MM.1S (cell line): ENCODE measurements around the gene IMMP2L.

ENCODE experiments used
- CTCF ChIP-seq: fragments of 300-600 bp; sonication (generic); IDR thresholded peaks from 2 replicates; pipeline ENCODE4 v1.5.1; 2016; ENCODE audit warnings: antibody characterized with exemption, low read length, mixed read lengths
- EZH2 ChIP-seq: fragments of 300-600 bp; sonication (generic); optimal IDR thresholded peaks from 2 replicates; pipeline ENCODE3; 2017; ENCODE audit warnings: low read depth, mild to moderate bottlenecking, antibody characterized with exemption, low read length, mixed read lengths
- EZH2phosphoT487 ChIP-seq: fragments of 300-600 bp; sonication (generic); IDR thresholded peaks from 2 replicates; pipeline ENCODE4 v1.6.1; 2018; ENCODE audit warnings: antibody characterized with exemption, low read length

DNA sequence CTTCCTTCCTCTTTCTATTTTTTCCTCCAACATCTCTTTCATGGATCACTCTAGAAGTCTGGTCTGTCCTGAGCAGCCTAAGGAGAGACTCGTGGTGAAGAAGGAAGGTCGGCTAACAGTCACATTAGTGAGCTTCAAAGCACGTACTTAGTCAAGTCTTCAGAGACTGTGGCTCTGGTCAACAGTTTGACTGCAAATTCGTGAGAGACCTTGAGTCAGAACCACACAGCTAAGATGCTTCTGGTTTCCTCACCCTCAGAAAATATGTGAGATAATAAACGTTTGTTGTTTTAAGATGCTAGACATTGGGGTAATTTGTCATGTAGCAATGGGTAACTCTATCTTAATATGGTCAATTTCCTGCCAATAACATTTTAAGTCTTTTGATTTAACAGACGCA, 597.5 kb downstream of the IMMP2L start:
- TF ChIP-seq CTCF (no peak), EZH2 (no peak), EZH2phosphoT487 (no peak)
